Stimulated activated CD8-positive, alpha-beta memory T cell treated with anti-CD3 and anti-CD28 coated beads, Interleukin-15, amount 100 ng/mL, for 48 hours (primary cell): ENCODE measurements around the gene HOMER1.
"Not testable (repeated sequence)": the region's sequence is repeated elsewhere in the genome, so short reads cannot be mapped to it uniquely, and the experiment has no call there.

ENCODE experiments used
- DNase-seq, 2 donors: peaks; one replicate each; pipeline ENCODE4 v3.0.0-alpha.2; 2020; ENCODE audit warnings: low read depth in 2 of 2

The HOMER1 gene

GRCh38 chr5:79516986-79517385, 3.1 kb upstream of the HOMER1 start:
- DNase-seq = no peak

GRCh38 chr5:79516331-79516730, 2.4 kb upstream of the HOMER1 start:
- DNase-seq = not testable (repeated sequence)

- DNase-seq = peak; percentile 80 to 83
Measured at GRCh38 chr5:79514391-79515105, 614 bp upstream of the HOMER1 start.

- no peak for DNase-seq
Measured at GRCh38 chr5:79513308-79513703, 628 bp downstream of the HOMER1 start.

GRCh38 chr5:79512471-79513307, 1.2 kb downstream of the HOMER1 start:
- DNase-seq = no peak

- DNase-seq = no peak
Measured at GRCh38 chr5:79512049-79512448, 1.9 kb downstream of the HOMER1 start.

- DNase-seq = no peak
Measured at GRCh38 chr5:79510638-79511037, 3.3 kb downstream of the HOMER1 start.

- no peak for DNase-seq
Measured at GRCh38 chr5:79509244-79509885, 4.6 kb downstream of the HOMER1 start.

- DNase-seq = no peak
Measured at GRCh38 chr5:79508794-79509193, 5.1 kb downstream of the HOMER1 start.

- DNase-seq = no peak
Measured at GRCh38 chr5:79508354-79508753, 5.6 kb downstream of the HOMER1 start.

- DNase-seq = no peak
Measured at GRCh38 chr5:79507251-79508205, 6.4 kb downstream of the HOMER1 start.

- no peak for DNase-seq
Measured at GRCh38 chr5:79505138-79505537, 8.8 kb downstream of the HOMER1 start.

GRCh38 chr5:79503794-79504495, 10.0 kb downstream of the HOMER1 start:
- no peak for DNase-seq

- DNase-seq = no peak
Measured at GRCh38 chr5:79499640-79500273, 14.2 kb downstream of the HOMER1 start.

- DNase-seq = no peak
Measured at GRCh38 chr5:79495311-79495710, 18.6 kb downstream of the HOMER1 start.

- DNase-seq = no peak
Measured at GRCh38 chr5:79493596-79494345, 20.2 kb downstream of the HOMER1 start.

- DNase-seq = no peak
Measured at GRCh38 chr5:79491690-79492317, 22.1 kb downstream of the HOMER1 start.

GRCh38 chr5:79490323-79490936, 23.5 kb downstream of the HOMER1 start:
- DNase-seq = no peak

- no peak for DNase-seq
Measured at GRCh38 chr5:79489773-79490172, 24.2 kb downstream of the HOMER1 start.
